Activated naive CD4-positive, alpha-beta T cell treated with anti-CD3 and anti-CD28 coated beads, Interleukin-2, amount 50 U/mL, for 72 hours (primary cell): Measurements from ENCODE around the gene NBPF11. TPM values are rescaled to one million over a fixed set of nuclear protein-coding genes. Genes with fewer than 3 reads are reported as not detected.
"Not testable (repeated sequence)": the region's sequence is repeated elsewhere in the genome, so short reads cannot be mapped to it uniquely, and the experiment has no call there.

Experiments
- ATAC-seq, 2 donors: fragments of 150-1000 bp; cut with Tn5 transposase; 2 replicates each; pipeline ENCODE4 v1.10.0; 2021; ENCODE audit warnings: mild to moderate bottlenecking in 2 of 2, moderate library complexity in 2 of 2
- DNase-seq, 2 donors: peaks; one replicate each; pipeline ENCODE4 v3.0.0; 2021 to 2022; ENCODE audit warnings: low spot score in 2 of 2
- H3K27ac Mint-ChIP-seq, 2 donors: one replicate each; pipeline ENCODE4 v1.8.0; 2022; ENCODE audit warnings: mild to moderate bottlenecking in 2 of 2, mixed read lengths in 2 of 2
- H3K36me3 Mint-ChIP-seq, 2 donors: one replicate each; pipeline ENCODE4 v1.8.0; 2022; ENCODE audit warnings: mixed read lengths in 2 of 2
- H3K9me3 Mint-ChIP-seq, 2 donors: one replicate each; pipeline ENCODE4 v1.8.0; 2022; ENCODE audit warnings: mixed read lengths in 2 of 2
- total RNA-seq, 2 donors: library from RNA; stranded (reverse); gene quantifications; one replicate each; pipeline ENCODE4 v1.2.3, GENCODE V29; 2022

NBPF11 gene
- total RNA-seq, result 10 to 100 TPM; 11.7 to 12.6 TPM

DNA sequence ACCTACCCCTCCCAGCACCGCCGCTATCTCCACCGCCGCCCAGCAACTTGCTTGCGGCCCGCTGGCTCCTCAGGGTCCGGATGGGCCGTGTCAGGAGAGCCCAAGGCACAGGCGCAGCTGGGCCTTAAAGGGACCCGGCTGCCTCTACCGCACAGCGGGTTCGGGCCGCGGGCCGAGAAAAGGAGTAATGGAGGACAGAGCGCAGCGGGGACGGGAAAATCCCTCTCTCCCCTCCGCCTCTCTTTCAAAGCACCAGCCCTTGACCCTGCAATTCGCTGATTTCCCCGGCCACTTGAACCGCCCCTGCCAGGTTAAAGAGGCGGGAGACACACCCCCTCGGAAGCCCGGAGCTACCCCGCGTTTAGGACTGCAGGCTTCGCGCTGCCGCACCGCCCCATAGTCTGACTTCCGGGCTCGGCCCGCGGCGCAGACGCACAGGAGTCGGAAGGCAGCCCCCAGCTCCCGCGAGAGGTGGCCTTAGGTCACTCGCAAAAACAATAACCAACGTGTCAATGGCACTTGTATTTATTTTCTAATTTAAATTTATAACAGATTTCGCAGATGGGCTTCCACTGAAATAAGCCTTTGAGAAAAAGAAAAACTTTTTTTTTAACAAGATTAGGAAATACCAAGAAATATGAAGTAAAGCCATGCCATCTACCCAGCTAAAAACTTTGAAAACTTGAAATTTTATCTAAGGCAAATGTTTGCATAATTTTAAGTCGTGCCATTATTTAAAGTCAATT is at the start of gene NBPF11:
TSS of gene NBPF11 (minus strand) at position 371 of the 746 bp plus-strand sequence. CDS start 25,278 bp downstream, outside the sequence.
- peak; percentile 82 to 92 for DNase-seq
- H3K36me3 Mint-ChIP-seq, H3K9me3 Mint-ChIP-seq: not testable (repeated sequence)
- peak within 1 kb of the TSS; percentile 91 to 96 for H3K27ac Mint-ChIP-seq
- peak; percentile 97 to 98 for ATAC-seq

DNA sequence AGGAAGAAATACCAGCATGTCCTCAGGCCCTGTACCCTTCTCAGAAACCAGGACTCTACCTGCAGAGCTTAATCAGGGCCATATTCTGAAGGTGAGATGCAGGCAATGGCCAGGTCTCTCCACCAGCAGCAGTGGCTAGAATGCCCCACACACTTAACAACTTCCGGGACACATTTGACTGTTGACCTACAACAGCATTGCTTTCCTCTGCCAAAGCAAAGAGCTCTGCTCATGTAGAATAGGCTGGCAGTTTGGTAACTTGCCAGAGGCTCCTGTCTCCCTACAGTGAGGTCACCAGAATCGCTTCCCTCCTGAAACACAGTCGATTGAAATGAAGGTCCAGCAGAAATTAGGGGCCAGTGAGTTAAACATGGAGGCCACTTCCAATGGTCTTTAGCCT is 45.3 kb upstream of the NBPF11 start:
- H3K9me3 Mint-ChIP-seq, H3K36me3 Mint-ChIP-seq, H3K27ac Mint-ChIP-seq, DNase-seq: not testable (repeated sequence)
- peak in 1 of 2 donors; percentile 23 for ATAC-seq

DNA sequence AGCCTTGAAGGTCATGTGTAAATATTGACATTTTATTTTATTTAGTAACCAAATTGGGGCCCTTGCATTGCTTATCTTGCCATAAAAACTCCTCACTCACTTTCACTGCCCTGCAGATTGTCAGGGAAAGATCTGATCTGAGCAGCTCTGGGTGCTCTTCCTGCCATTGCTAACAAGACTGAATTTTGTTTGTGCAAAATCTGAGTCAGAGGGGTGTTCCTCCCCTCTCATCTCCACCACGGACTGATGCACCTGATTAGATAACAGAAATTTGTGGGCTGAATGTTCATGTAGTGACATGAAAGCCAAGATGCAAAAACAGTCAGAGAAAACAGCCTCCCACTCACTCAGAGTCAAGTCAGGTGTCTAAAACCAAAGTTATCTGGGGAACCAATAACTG is 44.9 kb upstream of the NBPF11 start:
- not testable (repeated sequence) for H3K36me3 Mint-ChIP-seq, H3K9me3 Mint-ChIP-seq, H3K27ac Mint-ChIP-seq, DNase-seq
- peak; percentile 63 to 83 for ATAC-seq

- H3K9me3 Mint-ChIP-seq, H3K36me3 Mint-ChIP-seq, DNase-seq, H3K27ac Mint-ChIP-seq: not testable (repeated sequence)
- peak; percentile 50 to 59 for ATAC-seq
These were observed 43.0 kb upstream of the NBPF11 start for GRCh38 chr1:148195115-148195514.

DNA sequence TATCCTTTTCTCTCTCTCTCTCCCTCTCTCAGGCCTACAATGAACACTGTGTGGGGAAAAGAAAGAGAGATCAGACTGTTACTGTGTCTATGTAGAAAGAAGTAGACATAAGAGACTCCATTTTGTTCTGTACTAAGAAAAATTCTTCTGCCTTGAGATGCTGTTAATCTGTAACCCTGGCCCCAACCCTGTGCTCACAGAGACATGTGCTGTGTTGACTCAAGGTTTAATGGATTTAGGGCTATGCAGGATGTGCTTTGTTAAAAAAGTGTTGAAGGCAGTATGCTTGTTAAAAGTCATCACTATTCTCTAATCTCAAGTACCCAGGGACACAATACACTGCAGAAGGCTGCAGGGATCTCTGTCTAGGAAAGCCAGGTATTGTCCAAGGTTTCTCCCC is 36.7 kb upstream of the NBPF11 start:
- not testable (repeated sequence) for DNase-seq

GRCh38 chr1:148178682-148179081 is 26.6 kb upstream of the NBPF11 start:
- not testable (repeated sequence) for H3K9me3 Mint-ChIP-seq, H3K36me3 Mint-ChIP-seq, DNase-seq, H3K27ac Mint-ChIP-seq, ATAC-seq

More for the DNA sequence above, 36.7 kb upstream of the NBPF11 start:
- H3K9me3 Mint-ChIP-seq, H3K36me3 Mint-ChIP-seq, ATAC-seq, H3K27ac Mint-ChIP-seq: not testable (repeated sequence)

- H3K9me3 Mint-ChIP-seq, ATAC-seq, H3K36me3 Mint-ChIP-seq, DNase-seq, H3K27ac Mint-ChIP-seq: not testable (repeated sequence)
These were observed 23.3 kb upstream of the NBPF11 start for GRCh38 chr1:148175414-148175813.

GRCh38 chr1:148171995-148172394 is 19.9 kb upstream of the NBPF11 start:
- DNase-seq, H3K9me3 Mint-ChIP-seq, ATAC-seq, H3K27ac Mint-ChIP-seq, H3K36me3 Mint-ChIP-seq: not testable (repeated sequence)

DNA sequence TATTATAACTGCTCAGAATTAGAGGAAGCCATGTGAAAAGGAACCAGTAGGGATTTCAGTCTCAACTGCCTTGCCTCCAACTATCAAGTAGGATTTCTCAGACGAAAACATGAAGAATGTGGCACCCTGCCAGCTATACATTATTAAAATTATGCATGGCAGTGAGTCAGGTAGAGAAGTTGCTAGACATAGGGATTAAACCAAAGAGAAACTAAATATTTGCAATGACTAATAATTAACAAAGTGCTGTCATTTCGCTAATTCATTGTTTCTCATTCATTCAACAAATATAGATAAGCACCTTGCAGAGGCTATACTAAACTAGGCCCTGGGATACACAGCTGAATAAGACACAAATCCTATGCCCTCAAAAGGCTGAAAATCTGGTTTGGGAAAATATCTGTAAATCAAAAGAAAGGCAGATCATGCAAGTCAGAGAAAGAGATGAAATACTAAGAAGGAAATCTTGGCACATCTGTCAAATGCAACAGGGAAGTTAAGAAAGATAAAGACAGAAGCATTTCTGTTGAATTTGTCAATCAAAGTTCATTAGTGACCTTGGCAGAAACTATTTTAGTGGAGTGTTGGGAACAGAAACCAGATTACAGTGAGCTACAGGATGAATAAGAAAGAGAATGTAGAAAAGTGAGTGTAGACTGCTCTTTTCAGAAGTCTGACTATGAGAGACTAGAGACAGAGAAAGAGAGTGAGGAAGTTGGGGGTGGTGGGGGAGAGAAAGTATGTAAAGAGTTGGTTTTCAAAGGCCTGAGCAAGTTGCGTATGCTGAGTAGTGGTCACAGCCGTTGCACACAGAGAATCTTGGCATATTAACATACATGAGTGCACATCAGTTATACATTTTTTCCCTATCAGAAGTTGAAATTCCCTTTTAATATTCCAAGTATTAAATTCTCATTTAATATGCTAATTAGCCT is 14.7 kb upstream of the NBPF11 start:
- Mint-ChIP-seq H3K9me3 (no peaks in the 10 kb centered on the region), H3K36me3 (no peaks in the 10 kb centered on the region), H3K27ac (no peak overlapping the region)
- no peak for DNase-seq
- peak; percentile 20 to 47 for ATAC-seq

- DNase-seq (no peak), ATAC-seq (no peak)
- H3K27ac Mint-ChIP-seq, result no peak overlapping the region
- H3K36me3 Mint-ChIP-seq, result no peaks in the 10 kb centered on the region
- H3K9me3 Mint-ChIP-seq, result no peaks in the 10 kb centered on the region
These were observed 10.3 kb upstream of the NBPF11 start for GRCh38 chr1:148162363-148162762.

DNA sequence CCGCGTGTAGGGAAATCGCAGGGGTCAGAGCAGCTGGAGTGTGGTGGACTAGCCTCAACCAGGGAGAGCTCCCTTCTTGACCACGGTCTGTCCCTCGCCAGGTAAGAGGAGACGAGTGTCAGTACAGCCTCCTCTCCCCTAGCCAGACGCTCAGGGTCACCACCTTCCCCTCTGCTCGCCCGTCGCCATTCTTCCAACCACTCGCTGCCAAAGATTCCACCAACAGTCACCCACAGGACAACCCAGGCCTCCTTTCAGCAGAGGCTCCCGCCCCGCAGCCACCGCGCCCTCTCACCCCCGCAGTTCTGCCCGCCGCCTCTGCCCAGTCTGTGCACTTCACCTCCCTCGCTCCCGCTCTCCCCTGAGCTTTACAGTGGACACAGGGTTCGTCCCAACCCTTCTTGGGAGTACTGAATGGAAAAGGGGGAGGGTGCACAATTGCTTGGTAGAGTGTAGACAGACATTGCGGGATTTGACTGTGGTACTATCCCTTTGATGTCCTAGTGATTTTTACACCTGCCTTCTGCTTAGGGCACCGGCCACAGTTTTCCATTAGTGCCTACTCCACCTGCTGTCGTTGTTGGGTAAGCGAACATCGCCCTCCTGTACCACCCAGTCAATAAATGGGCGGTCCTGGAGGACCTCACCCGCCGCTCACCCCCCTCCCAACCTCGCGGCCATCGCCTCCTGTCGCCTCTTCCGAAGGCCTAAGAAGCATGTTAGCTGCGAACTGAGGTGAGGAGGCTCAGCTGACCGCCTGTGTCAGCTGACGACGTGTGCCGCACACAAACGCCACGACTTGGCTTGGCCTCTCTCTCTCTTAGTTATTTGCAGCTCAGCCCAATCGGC is 9.2 kb upstream of the NBPF11 start:
- ATAC-seq, result no peak
- DNase-seq, result no peak
- Mint-ChIP-seq H3K36me3 (no peaks in the 10 kb centered on the region), H3K27ac (no peak overlapping the region), H3K9me3 (no peaks in the 10 kb centered on the region)

- no peak for ATAC-seq
- no peak overlapping the region for H3K27ac Mint-ChIP-seq
- H3K9me3 Mint-ChIP-seq, result no peaks in the 10 kb centered on the region
- DNase-seq, result no peak
- no peaks in the 10 kb centered on the region for H3K36me3 Mint-ChIP-seq
These were observed 8.4 kb upstream of the NBPF11 start for GRCh38 chr1:148160343-148161052.

- DNase-seq (no peak), ATAC-seq (no peak)
- Mint-ChIP-seq H3K27ac (no peak overlapping the region), H3K9me3 (no peaks in the 10 kb centered on the region), H3K36me3 (no peaks in the 10 kb centered on the region)
These were observed 7.9 kb upstream of the NBPF11 start for GRCh38 chr1:148160048-148160342.

- DNase-seq (no peak), ATAC-seq (no peak)
- Mint-ChIP-seq H3K27ac (no peak overlapping the region), H3K9me3 (no peaks in the 10 kb centered on the region), H3K36me3 (no peaks in the 10 kb centered on the region)
These were observed 6.4 kb upstream of the NBPF11 start for GRCh38 chr1:148158341-148159003.

DNA sequence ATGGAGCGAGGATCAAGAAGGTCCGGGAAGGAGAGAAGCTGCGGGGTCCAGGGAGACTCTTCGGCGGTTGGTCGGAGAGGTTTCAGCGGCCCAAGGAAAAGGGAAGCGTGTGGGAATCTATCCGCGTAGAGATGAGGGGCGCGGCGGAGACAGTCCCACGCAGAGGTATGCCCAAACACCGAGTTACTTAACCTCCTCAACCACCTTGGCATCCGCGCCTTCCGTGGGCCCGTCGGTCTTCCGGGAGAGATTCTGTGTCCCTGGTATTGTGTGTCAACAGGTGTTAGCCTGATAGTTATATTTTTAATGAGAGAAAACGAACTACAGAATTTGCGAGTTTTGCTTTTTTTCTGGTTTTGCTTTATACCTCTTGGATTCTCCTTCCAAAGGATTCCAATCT is 5.7 kb upstream of the NBPF11 start:
- not testable (repeated sequence) for H3K27ac Mint-ChIP-seq, H3K36me3 Mint-ChIP-seq, H3K9me3 Mint-ChIP-seq, ATAC-seq, DNase-seq
